GM21515 (cell line): ENCODE measurements around the gene REG3A.

Experiments
- ATAC-seq: cut with Tn5 transposase; IDR thresholded peaks from one replicate; pipeline ENCODE4 v1.9.1; 2021; ENCODE audit not compliant: unreplicated experiment

REG3A gene

DNA sequence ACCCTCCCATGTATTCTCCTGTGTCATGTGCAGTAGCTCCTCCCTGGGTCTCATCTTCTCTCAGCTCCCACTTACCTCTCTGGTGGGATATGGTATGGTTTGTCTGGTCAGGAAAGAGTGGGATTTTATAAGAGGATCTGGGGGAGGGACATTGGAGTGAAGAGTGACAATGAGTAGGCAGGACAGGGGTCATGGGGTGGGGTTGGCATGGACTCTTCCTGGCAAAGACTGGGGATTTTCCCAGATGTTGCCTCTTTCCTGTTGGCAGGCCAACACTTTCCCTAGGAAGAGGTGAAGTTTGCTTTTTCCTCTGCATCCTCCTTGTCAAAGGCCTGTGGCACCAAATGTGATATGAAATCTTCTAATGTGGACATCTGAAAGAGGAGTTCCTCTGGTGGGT lies at the start of gene REG3A:
REG3A (minus strand) TSS at position 101 of the 400 bp plus-strand sequence. CDS start 348 bp downstream, outside the sequence.
- no peak for ATAC-seq

DNA sequence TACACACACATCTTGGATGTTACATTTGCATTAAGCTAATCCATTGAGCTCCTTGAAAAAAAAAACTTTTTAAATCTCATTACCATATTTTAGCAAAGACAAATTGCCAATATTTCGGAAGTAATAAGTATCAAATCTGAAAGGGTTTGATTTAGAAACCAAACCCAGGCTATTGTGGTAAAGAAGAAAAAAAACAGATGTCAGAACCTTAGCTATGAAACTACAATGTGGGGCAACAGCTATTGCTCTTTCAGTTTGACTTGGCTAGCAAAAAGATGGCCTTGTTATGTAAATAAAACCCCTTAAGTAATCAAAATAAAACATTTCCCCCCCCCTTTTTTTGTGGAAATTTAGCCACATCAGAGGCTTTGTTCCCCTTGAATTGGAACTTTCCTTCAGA lies 41.2 kb upstream of the REG3A start:
- no peak for ATAC-seq

DNA sequence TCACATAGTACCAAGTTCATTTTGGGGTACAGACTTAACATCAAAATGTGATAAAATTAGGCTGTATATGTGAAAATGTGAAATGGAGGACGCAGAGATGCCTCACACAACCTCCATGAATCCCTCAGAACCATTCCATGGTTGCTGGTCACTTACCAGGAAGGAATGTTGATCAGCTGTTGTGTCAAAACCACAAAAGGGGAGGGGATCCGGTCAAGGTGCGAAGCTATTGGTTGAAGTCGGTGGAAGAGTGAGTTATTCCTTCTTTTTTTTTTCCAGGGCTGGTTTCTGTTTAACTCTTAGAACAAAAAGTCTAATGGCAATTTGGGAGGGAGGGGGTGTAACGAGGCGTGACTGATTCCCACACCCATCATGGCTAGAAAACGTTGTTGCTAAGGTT lies 32.3 kb upstream of the REG3A start:
- no peak for ATAC-seq

DNA sequence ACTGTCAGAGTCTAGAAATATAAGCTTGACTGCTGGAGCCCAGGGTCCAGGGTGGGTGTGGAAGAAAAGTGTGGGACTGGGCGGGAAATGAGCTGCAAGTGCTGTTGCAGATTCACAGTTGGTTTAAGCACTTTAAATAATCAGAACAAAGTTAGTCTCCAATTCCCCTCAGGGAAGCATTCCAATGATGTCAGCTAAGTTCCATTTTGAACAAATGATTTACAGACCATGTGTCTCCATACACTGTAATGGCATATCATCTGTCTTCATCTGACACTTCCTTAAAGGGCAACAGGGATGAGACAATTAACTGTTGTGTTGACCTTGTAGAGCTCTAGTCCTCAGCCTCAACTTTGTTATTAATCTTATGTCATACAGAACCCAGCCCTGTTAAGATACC lies 31.5 kb upstream of the REG3A start:
- no peak for ATAC-seq

DNA sequence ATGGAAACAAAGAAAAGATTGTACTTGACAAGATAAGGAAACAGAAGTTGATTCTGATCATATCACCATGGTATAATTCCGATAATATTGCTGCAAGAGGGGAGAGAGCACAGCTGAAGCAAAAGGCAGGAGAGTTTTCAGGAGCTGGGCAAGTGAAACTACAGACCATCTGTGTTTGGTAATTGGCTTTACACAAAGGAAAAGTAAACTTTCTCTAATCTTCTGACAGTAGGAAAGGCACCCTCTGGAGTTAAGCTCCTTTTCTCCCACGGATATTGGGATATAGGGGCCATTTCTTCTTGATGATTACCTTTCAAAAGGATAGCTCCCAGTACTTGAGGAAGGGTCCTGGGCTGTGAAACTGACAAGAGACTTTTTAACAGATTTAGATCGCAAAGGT lies 29.9 kb upstream of the REG3A start:
- ATAC-seq: no peak

DNA sequence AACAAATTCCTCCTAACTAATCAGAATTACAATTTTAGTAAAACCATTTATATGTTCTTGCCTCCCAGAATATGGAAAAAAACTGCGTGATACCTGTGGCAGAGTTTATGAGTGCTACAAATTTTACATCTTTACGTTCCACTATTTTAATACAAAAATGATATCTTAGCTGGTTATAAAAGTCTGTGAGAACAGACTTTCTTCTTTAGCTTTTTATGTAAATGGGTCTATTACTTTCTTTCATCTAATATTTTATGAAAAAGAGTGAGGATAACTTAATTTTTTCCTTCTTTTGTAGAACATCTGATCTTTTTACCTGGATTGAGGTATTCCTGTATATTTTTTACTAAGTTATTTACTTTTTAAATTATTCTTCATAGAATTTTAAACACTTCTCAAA lies 22.1 kb upstream of the REG3A start:
- ATAC-seq: no peak

DNA sequence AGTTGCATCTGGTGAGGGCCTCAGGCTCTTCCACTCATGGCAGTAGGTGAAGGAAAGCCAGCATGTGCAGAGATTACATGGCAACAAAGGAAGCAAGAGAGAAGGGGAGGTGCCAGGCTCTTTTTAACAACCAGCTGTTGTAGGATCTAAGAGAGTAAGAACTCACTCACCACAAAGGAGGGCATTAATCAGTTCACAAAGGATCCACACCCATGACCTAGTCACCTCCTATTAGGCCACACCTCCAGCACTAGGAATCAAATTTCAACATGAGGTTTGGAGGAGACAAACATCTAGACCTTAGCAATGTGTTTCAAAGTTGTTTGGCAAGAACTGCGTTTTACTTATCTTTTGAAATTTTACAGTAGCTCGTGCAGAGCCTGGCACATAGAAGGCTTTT lies 20.5 kb upstream of the REG3A start:
- no peak for ATAC-seq

DNA sequence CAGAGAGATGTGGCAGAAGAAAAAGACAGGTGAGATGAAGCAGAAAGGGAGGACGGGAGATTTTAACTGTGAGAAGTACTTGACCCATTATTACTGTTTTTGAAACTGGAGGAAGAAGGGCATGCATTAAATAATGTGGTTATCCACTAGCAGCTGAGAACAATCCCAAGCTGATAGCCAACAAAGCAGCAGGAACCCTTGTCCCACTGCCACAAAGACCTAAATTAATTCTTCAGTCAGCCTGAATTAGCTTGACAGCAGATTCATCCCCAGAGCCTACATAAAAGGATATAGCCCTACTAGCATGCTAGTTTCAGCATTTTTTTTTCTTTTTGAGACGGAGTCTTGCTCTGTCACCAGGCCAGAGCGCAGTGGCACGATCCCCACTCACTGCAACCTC lies 19.5 kb upstream of the REG3A start:
- no peak for ATAC-seq

DNA sequence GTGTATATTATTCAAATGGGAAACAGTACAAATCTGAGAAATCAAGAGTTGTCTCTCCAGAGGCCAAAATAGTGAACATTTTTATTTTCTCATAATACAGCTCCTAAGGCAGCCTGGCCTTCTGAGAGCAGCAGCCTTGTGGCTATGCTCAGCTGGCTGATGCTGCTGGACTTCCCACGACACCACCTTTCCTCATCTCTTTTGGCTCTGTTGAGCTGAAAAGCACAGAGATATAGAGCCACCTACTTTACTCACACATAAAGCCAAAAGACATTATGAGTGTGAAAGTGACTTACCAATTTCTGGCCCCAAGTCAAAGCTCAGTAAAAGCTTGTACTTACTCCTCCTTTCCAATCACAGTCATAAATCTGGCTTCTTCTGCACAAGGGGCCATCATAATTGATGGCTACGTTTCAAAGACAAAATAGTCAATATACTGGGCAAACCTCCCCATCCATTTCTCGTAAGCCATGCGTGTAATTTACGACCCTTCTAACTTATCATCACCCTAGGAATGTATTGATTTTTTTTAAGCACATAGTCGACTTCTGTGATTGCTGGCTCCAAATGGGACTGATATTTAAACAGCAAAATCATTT lies 18.6 kb upstream of the REG3A start:
- no peak for ATAC-seq

DNA sequence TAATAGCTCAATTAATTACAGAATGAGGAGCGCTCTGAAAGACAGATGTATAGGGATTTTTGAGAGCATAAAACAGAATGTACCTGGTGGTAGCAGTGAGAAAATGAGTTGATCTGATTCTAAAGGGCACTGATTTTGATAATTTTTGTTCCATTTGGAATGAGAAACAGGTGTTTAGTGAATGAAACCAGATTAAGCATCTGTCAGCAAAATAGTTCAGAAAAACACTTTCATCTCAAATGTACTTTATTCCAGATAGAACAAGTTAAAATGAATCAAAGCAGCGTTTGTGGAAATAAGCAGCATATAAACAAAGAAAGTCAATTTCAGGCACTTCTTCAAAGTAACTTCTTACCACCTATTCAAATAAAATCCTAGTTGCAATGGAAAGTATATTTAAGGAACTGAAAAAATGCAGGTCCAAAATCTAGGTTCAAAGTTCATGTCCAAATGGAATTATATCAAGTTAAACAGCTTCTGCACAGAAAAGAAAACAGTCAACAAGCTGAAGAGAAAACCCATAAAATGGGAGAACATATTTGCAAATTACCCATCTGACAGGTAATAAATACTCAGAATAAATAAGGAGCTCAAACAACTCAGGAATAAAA lies 11.9 kb upstream of the REG3A start:
- no peak for ATAC-seq

DNA sequence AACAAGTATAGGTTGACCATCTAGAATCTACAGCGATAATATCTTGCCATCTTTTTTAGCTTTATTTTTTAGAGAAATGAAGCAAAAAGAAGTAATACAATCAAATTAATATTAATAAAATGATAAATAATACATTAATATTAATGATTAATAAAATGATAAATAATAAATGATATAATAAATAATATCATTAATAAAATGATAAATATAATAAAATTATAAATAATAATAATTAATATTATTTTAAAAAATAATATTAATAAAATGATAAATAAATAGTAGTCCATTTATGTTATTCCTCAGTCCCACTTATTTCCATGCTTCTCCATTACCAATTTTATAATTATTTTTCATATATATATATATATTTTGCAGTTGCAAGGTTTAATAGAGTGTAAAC lies 3.2 kb upstream of the REG3A start:
- ATAC-seq: no peak

DNA sequence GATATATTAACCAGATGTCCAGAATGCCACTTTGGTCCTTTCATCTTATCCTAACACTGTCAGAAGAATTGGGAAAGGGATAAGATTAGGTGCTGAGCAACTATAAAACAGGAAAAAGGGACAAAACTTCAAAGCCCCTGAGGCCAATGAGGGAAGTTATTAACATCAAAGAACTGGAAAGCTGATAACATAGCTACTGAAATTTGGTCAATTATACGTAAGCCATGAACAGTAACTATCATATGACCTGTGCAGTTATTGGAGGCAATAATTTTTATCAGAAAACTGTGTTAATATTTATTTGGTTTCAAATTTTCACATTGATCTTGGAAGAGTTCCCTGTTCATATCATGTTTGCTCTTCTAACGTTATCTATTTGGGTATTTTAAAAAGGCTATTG lies 2.6 kb upstream of the REG3A start:
- ATAC-seq: no peak

DNA sequence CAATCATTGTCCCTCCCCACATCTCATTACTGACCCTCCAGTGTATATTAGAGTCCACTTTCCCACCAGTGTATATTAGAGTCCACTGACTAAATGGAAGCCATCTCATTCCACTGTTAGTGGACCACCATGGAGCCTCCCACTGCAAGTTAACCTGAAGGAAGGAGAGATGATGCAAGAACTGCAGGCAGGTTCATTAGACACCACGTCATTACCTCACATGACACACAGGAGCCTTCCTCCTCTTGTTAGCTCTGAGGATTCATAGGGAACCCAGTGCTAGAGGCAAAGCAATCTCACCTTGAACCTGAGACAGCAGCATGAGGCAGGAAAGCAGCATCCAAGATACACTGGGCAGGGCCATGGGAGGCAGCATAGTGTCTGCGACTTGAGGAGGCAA lies 523 bp downstream of the REG3A start:
- no peak for ATAC-seq

DNA sequence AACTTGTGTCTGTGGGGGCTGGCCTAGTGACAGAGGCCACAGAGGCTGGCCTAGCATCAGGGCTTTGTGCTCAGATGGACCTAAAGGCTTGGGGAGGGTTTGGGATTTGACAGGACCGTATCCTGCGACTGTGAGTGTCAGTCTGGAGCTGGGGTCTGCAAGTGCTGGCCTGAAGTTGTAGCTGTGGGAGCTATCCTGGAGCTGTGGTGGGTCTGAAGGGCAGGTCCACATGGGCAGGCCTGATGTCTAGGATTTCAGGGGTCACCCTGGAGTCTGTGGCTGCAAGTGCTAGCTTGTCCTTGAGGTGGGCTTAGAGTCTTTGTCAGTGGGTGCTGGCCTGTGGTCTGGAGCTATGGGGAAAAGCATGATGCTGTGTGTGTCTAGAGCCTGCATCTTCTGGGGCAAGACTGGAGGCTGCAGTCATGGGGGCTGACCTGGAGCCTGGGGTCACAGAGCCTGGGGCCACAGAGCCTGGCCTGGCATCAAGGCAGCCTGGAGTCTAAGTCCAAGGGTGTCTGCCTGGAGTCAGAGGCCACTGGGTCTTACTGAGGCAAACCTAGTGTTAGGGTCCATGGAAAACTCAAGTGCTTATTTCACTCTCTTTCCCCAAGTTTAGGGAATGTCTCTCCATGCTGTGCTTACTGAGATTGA lies 3.6 kb downstream of the REG3A start:
- ATAC-seq: no peak

DNA sequence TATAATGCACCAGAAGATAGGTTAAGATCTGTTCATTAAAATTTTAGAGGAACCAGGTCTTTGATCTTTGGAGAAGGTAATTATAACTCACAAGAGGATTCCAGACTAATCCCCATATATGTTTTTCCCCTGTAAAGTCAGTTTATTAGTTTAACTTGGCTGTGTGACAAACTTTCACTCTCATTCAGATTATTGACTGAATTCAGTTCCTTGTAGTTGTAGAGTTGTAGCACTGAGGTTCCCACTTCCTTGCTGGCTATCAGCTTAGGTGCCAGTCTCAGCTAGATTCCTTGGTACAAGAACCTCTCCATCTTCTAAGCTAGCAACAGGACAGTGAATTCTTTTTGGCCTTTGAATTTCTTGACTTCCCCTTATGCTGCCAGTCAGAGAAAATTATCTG lies 20.1 kb downstream of the REG3A start:
- no peak for ATAC-seq

DNA sequence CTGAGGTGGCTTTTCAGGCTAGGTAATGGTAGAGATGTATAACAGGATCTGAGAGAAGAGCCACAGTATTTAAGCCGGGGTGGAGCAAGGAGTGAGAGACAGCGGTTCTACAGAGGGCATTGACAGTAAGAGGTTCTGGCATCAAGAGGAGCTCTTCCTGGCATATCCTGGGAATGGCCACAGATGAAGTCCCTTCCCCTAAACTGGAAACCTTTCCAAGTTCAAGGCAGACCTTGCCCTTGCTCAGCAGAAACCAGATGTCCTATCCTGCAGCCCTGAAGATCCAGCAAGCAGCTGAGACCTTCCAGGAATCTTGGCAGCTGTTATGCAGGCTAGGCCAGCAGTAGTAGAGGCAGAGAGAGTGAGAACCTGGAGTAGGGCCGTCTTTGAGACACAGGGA lies 21.2 kb downstream of the REG3A start:
- no peak for ATAC-seq

DNA sequence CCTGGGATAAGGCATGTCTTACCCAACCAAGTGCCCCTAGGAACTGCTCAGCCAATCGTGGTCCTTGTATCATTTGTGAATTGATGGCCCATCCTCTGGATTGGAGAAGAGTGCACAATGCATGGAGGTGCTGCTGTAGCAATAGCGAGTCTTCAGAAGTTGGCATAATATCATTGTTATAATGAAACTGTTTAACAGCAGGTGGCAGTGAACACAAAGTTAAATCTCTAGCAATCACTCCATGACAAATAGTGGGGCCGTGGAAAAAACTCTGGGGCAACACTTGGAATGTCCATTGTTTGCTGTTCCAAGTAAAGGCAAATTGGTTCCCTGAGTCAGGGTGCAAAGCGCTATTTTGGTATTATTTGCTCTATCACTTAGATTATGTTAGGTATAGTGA lies 27.9 kb downstream of the REG3A start:
- ATAC-seq: no peak

DNA sequence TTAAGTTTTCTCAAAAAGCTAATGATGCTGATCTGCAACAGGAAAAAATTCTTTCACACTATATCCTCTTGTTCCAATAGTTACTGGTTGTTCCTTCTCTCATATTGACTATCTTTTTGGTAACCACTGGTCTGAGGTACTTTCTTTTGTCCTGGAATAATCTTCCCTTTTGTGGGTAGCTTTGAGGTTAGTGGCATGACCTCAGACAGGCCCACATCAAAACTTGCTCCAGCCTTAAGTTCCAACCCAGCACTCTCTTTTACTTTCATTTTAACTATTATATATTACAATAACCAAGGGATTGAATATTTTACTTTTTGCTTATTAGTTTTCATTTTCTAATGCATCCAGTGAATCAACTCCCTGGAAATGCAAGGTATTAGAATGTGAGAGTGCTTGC lies 29.7 kb downstream of the REG3A start:
- no peak for ATAC-seq

DNA sequence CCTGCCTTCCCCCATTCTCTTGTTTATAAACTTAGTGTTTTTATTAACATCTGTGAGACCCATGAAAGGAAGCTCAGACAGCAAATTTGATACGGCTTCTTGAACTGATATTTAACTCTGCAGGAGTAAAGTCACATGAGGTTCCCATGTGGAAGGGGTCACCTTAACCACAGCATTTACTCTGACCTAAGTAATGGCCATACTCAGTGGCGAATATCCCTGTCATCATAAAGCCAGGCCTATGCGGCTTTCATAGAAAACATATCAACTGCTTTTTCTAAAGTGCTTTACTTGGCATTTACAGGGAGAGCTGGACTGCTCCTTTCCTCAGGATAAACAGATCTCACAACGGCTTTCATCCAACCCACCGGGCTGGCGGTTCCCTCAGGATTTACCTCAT lies 30.3 kb downstream of the REG3A start:
- ATAC-seq: no peak

DNA sequence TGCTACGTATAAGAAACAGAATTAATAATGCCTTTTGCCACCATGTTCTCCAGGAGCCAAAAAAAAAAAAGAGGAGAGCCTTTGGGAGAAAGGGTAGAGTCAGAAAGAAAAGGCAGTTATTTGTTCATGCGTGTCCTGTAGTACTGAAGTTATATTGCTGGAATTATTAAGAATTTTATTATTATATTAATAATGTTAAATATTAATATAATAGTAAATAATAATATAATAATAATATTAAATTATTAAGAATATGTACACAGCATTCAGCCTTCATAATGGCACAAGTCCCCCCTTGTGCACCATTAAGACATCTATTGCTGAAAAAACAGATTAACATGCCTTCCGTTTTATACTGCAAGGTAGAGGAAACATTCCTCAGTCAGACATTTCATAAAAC lies 31.1 kb downstream of the REG3A start:
- no peak for ATAC-seq

DNA sequence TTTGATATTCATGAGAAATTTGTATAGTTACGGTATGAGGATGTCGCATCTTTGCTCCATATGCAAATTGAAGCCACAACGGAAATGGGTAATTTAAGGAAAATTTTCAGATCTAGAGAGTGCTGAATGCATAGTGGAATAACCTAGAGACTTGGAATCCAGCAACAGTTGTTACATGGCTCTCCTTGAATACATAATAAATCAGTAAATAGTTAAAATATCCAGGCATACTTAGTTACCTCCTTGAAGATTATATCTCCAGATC lies 33.9 kb downstream of the REG3A start:
- ATAC-seq: no peak

DNA sequence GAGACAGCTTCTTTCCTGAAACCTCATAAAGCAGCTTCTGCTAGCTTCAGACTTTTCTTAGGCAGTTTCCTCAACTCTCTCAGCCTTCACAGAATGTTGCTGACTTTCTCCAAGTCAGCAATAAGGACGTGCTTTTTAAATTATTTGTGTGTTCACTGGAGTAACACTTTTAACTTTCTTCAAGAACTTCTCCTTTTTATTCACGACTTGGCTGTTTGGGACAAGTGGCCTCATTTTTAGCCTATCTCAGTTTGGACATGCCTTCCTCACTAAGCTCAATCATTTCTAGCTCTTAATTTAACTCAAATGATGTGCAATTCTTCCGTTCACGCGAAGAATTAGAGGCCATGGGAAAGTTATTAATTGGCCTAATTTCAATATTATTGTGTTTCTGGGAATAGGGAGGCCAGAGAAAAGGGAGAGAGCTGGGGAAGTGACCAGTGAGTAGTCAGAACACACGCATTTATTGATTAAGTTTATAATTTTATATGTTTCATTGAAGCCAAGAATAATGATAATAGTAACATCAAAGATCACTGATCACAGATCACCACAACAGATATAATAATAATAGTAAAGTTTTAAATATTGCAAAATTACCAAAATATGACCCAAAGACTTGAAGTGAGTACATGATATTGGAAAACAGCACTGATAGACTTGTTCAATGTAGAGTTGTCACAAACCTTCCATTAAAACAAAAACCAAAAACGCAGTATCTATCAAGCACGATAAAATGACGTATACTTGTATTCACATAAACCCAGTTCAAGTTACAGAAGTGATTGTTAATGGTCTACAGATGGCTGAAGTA lies 34.4 kb downstream of the REG3A start:
- no peak for ATAC-seq
